HAP-1 (cell line): ENCODE results near the gene APOA5.
"Not testable (repeated sequence)": the region's sequence is repeated elsewhere in the genome, so short reads cannot be mapped to it uniquely, and the experiment has no call there.

Source experiments
- DNase-seq, 2 experiments: peaks; one replicate each; pipeline ENCODE4 v3.0.0-alpha.2; 2016 to 2020; ENCODE audit warnings: low spot score in 2 of 2
- H3K27me3 ChIP-seq: fragments of 250-450 bp; sonication (Bioruptor Pico); 2 replicates; pipeline ENCODE4 v1.5.1; 2020; ENCODE audit warnings: low read depth, mild to moderate bottlenecking, moderate library complexity
- H3K36me3 ChIP-seq: fragments of 250-450 bp; sonication (Bioruptor Pico); replicated peaks from 2 replicates; pipeline ENCODE4 v1.5.1; 2020; ENCODE audit warnings: mild to moderate bottlenecking
- H3K4me1 ChIP-seq: fragments of 250-450 bp; sonication (Bioruptor Pico); 2 replicates; pipeline ENCODE4 v1.5.1; 2020; ENCODE audit warnings: mild to moderate bottlenecking
- H3K4me3 ChIP-seq: fragments of 250-450 bp; sonication (Bioruptor Pico); 2 replicates; pipeline ENCODE4 v1.5.1; 2020; ENCODE audit warnings: mild to moderate bottlenecking, moderate library complexity
- H3K9me3 ChIP-seq: fragments of 250-450 bp; sonication (Bioruptor Pico); 2 replicates; pipeline ENCODE4 v1.5.1; 2020; ENCODE audit warnings: mild to moderate bottlenecking, moderate library complexity
- in situ Hi-C: fragments of 300-500 bp; cut with MboI; formaldehyde crosslinking; loops from 3 replicates; pipeline ENCODE4 v1.14.3; 2020; ENCODE audit warnings: low sequenced_read_pairs, inconsistent platforms, mixed read lengths

Gene APOA5

GRCh38 chr11:116786966-116787365 lies 4.7 kb downstream of the APOA5 start:
- peaks cover 4% of the 10 kb centered on the region; the same call in 1 of the 2 replicates for H3K4me1 ChIP-seq
- peaks cover 47% of the 10 kb centered on the region for H3K36me3 ChIP-seq
- no peak for DNase-seq
- H3K4me3 ChIP-seq = peak overlapping the region; percentile 77
- no peaks in the 10 kb centered on the region for H3K27me3 ChIP-seq
- in situ Hi-C loops = no loop called here
- H3K9me3 ChIP-seq = no peaks in the 10 kb centered on the region; the same call in 1 of the 2 replicates

- in situ Hi-C loops = no loop called here
- DNase-seq = no peak
- Histone ChIP-seq H3K27me3 (no peaks in the 10 kb centered on the region), H3K9me3 (no peaks in the 10 kb centered on the region; the same call in 1 of the 2 replicates), H3K4me3 (no peak overlapping the region; the same call in 1 of the 2 replicates), H3K4me1 (peaks cover 4% of the 10 kb centered on the region; the same call in 1 of the 2 replicates), H3K36me3 (peaks cover 51% of the 10 kb centered on the region)
These were observed 5.4 kb downstream of the APOA5 start for GRCh38 chr11:116786326-116786725.

- peaks cover 85% of the 10 kb centered on the region for H3K36me3 ChIP-seq
These were observed 9.0 kb downstream of the APOA5 start for GRCh38 chr11:116782728-116783127.

GRCh38 chr11:116778556-116778955 lies 13.1 kb downstream of the APOA5 start:
- no peak overlapping the region for H3K4me3 ChIP-seq
- no peaks in the 10 kb centered on the region for H3K9me3 ChIP-seq
- H3K27me3 ChIP-seq = no peaks in the 10 kb centered on the region
- H3K36me3 ChIP-seq = peaks cover 56% of the 10 kb centered on the region
- no peak for DNase-seq
- H3K4me1 ChIP-seq = peaks cover 7% of the 10 kb centered on the region
- in situ Hi-C loops = no loop called here

More at GRCh38 chr11:116782728-116783127, 9.0 kb downstream of the APOA5 start:
- no peak overlapping the region for H3K4me3 ChIP-seq
- in situ Hi-C loops = no loop called here
- no peaks in the 10 kb centered on the region for H3K27me3 ChIP-seq
- no peaks in the 10 kb centered on the region for H3K9me3 ChIP-seq
- no peaks in the 10 kb centered on the region for H3K4me1 ChIP-seq
- DNase-seq = no peak

GRCh38 chr11:116777056-116777455 lies 14.6 kb downstream of the APOA5 start:
- DNase-seq = no peak
- peaks cover 8% of the 10 kb centered on the region for H3K4me1 ChIP-seq
- H3K27me3 ChIP-seq = no peaks in the 10 kb centered on the region
- H3K36me3 ChIP-seq = peaks cover 41% of the 10 kb centered on the region
- no peaks in the 10 kb centered on the region for H3K9me3 ChIP-seq
- H3K4me3 ChIP-seq = no peak overlapping the region
- in situ Hi-C loops = no loop called here

- H3K9me3 ChIP-seq = no peaks in the 10 kb centered on the region
- DNase-seq = no peak
- peaks cover 10% of the 10 kb centered on the region for H3K4me1 ChIP-seq
- peaks cover 38% of the 10 kb centered on the region for H3K36me3 ChIP-seq
- in situ Hi-C loops = no loop called here
- no peak overlapping the region for H3K4me3 ChIP-seq
- H3K27me3 ChIP-seq = no peaks in the 10 kb centered on the region
These were observed 15.1 kb downstream of the APOA5 start for GRCh38 chr11:116776522-116776984.

GRCh38 chr11:116775975-116776374 lies 15.7 kb downstream of the APOA5 start:
- Histone ChIP-seq H3K4me1 (peaks cover 16% of the 10 kb centered on the region), H3K27me3 (no peaks in the 10 kb centered on the region), H3K4me3 (no peak overlapping the region), H3K36me3 (peaks cover 33% of the 10 kb centered on the region), H3K9me3 (no peaks in the 10 kb centered on the region)
- in situ Hi-C loops = no loop called here
- DNase-seq = no peak

GRCh38 chr11:116774661-116775060 lies 17.0 kb downstream of the APOA5 start:
- DNase-seq = no peak
- in situ Hi-C loops = no loop called here
- no peak overlapping the region for H3K4me3 ChIP-seq
- peaks cover 23% of the 10 kb centered on the region for H3K36me3 ChIP-seq
- H3K27me3 ChIP-seq = no peaks in the 10 kb centered on the region
- H3K9me3 ChIP-seq = no peaks in the 10 kb centered on the region
- peaks cover 18% of the 10 kb centered on the region for H3K4me1 ChIP-seq

- in situ Hi-C loops = no loop called here
- no peak for DNase-seq
- H3K4me3 ChIP-seq = peak overlapping the region; percentile 90
- H3K27me3 ChIP-seq = no peaks in the 10 kb centered on the region
- peaks cover 18% of the 10 kb centered on the region for H3K36me3 ChIP-seq
- no peaks in the 10 kb centered on the region for H3K9me3 ChIP-seq
- H3K4me1 ChIP-seq = peaks cover 18% of the 10 kb centered on the region
These were observed 18.2 kb downstream of the APOA5 start for GRCh38 chr11:116773203-116774097.

- H3K36me3 ChIP-seq = peaks cover 10% of the 10 kb centered on the region
- H3K9me3 ChIP-seq = no peaks in the 10 kb centered on the region
- DNase-seq = peak; percentile 76 to 94
- in situ Hi-C loops = no loop called here
- no peaks in the 10 kb centered on the region for H3K27me3 ChIP-seq
- peak within 1 kb of the TSS; percentile 90 for H3K4me3 ChIP-seq
- H3K4me1 ChIP-seq = peaks cover 18% of the 10 kb centered on the region
These were observed 19.1 kb downstream of the APOA5 start, which contains the start of gene BUD13 for GRCh38 chr11:116772443-116773202. Gene BUD13 (minus strand): TSS chr11:116772987. CDS start chr11:116772964, 23 bp downstream.

- DNase-seq = no peak
- peaks cover 18% of the 10 kb centered on the region for H3K4me1 ChIP-seq
- no peaks in the 10 kb centered on the region for H3K27me3 ChIP-seq
- in situ Hi-C loops = no loop called here
- no peaks in the 10 kb centered on the region for H3K9me3 ChIP-seq
- H3K36me3 ChIP-seq = peaks cover 10% of the 10 kb centered on the region
- peak overlapping the region; percentile 90 for H3K4me3 ChIP-seq
These were observed 19.7 kb downstream of the APOA5 start for GRCh38 chr11:116771935-116772334.

- Histone ChIP-seq H3K9me3 (no peaks in the 10 kb centered on the region), H3K4me1 (no peaks in the 10 kb centered on the region), H3K4me3 (no peak overlapping the region), H3K36me3 (peaks cover 66% of the 10 kb centered on the region), H3K27me3 (no peaks in the 10 kb centered on the region)
- DNase-seq = no peak
- in situ Hi-C loops = no loop called here
These were observed 29.5 kb downstream of the APOA5 start for GRCh38 chr11:116762132-116762531.

- in situ Hi-C loops, H3K4me1 ChIP-seq, DNase-seq, H3K27me3 ChIP-seq, H3K4me3 ChIP-seq, H3K9me3 ChIP-seq: not testable (repeated sequence)
- peaks cover 71% of the 10 kb centered on the region for H3K36me3 ChIP-seq
These were observed 35.6 kb downstream of the APOA5 start for GRCh38 chr11:116756044-116756443.
